GM12878 (cell line): ENCODE data around the gene SIRT3. TPM values are rescaled to one million over a fixed set of nuclear protein-coding genes. Genes with fewer than 3 reads are reported as not detected.

ENCODE experiments used
- ATF2 ChIP-seq: IDR thresholded peaks from 2 replicates; pipeline ENCODE4 v1.6.1; 2012; ENCODE audit warnings: low read length, inconsistent platforms
- BACH1 ChIP-seq: fragments of 450-650 bp; IDR thresholded peaks from 2 replicates; pipeline ENCODE4 v1.6.1; 2017; ENCODE audit warnings: mild to moderate bottlenecking, borderline replicate concordance
- CBFB ChIP-seq: IDR thresholded peaks from 2 replicates; pipeline ENCODE4 v1.6.1; 2016; ENCODE audit warnings: antibody characterized with exemption, low read depth
- CBX5 ChIP-seq: sonication (generic); IDR thresholded peaks from 2 replicates; pipeline ENCODE4 v1.6.1; 2016; ENCODE audit warnings: low read depth, moderate library complexity, mild to moderate bottlenecking, inconsistent platforms
- CEBPB ChIP-seq, 2 experiments: fragments of 150-350 bp in 1 of 2; IDR thresholded peaks; 2 replicates each; pipeline ENCODE4 v1.6.1; 2012 to 2014; ENCODE audit warnings: low read depth in 2 of 2, low read length in 2 of 2, borderline replicate concordance in 1 of 2, inconsistent platforms in 1 of 2
- CHD2 ChIP-seq: IDR thresholded peaks from 2 replicates; pipeline ENCODE4 v1.6.1; 2011; ENCODE audit warnings: low read depth, low read length, improper control_type of control experiment, borderline replicate concordance
- CHD4 ChIP-seq: fragments of 200-600 bp; sonication (generic); IDR thresholded peaks from 2 replicates; pipeline ENCODE4 v1.6.1; 2016; ENCODE audit warnings: mild to moderate bottlenecking
- DPF2 ChIP-seq: fragments of 450-650 bp; IDR thresholded peaks from 2 replicates; pipeline ENCODE4 v1.6.1; 2017; ENCODE audit warnings: mild to moderate bottlenecking
- FOS ChIP-seq: IDR thresholded peaks from 3 replicates; pipeline ENCODE4 v1.6.1; 2011; ENCODE audit warnings: borderline replicate concordance; ENCODE audit not compliant: insufficient read length; ENCODE audit errors: extremely low read depth
- GABPA ChIP-seq: IDR thresholded peaks from 2 replicates; pipeline ENCODE4 v1.6.1; 2014; ENCODE audit warnings: antibody characterized with exemption, low read depth, mild to moderate bottlenecking, inconsistent platforms
- HDAC2 ChIP-seq: fragments of 200-600 bp; sonication (generic); IDR thresholded peaks from 2 replicates; pipeline ENCODE4 v1.6.1; 2017
- HDAC6 ChIP-seq: fragments of 200-600 bp; sonication (generic); IDR thresholded peaks from one replicate; pipeline ENCODE4 v1.8.0; 2017; ENCODE audit warnings: antibody characterized with exemption; ENCODE audit not compliant: unreplicated experiment
- KLF5 ChIP-seq: fragments of 450-650 bp; IDR thresholded peaks from 2 replicates; pipeline ENCODE4 v1.6.1; 2014; ENCODE audit warnings: mild to moderate bottlenecking; ENCODE audit not compliant: partially characterized antibody
- LARP7 ChIP-seq: fragments of 450-650 bp; IDR thresholded peaks from 2 replicates; pipeline ENCODE4 v1.6.1; 2017; ENCODE audit warnings: mild to moderate bottlenecking
- MYB ChIP-seq: fragments of 150-350 bp; IDR thresholded peaks from 2 replicates; pipeline ENCODE4 v1.6.1; 2014; ENCODE audit warnings: mild to moderate bottlenecking, low read depth, low read length, borderline replicate concordance
- PAX5 ChIP-seq: IDR thresholded peaks from 2 replicates; pipeline ENCODE4 v1.6.1; 2011; ENCODE audit warnings: low read depth, low read length, borderline replicate concordance
- RB1 ChIP-seq: fragments of 450-650 bp; formaldehyde crosslinking; IDR thresholded peaks from 2 replicates; pipeline ENCODE4 v1.6.1; 2017; ENCODE audit warnings: mild to moderate bottlenecking, borderline replicate concordance
- SREBF2 ChIP-seq: IDR thresholded peaks from 2 replicates; pipeline ENCODE4 v1.6.1; 2012; ENCODE audit warnings: mild to moderate bottlenecking, low read length
- STAT3 ChIP-seq: IDR thresholded peaks from 2 replicates; pipeline ENCODE4 v1.6.1; 2011; ENCODE audit warnings: low read depth, low read length, improper control_type of control experiment
- SUZ12 ChIP-seq: fragments of 200-600 bp; sonication (generic); IDR thresholded peaks from one replicate; pipeline ENCODE4 v1.6.1; 2018; ENCODE audit warnings: antibody characterized with exemption, mild to moderate bottlenecking; ENCODE audit not compliant: unreplicated experiment
- ZBED1 ChIP-seq: IDR thresholded peaks from 2 replicates; pipeline ENCODE4 v1.6.1; 2016; ENCODE audit warnings: borderline replicate concordance
- ZNF622 ChIP-seq: fragments of 450-650 bp; IDR thresholded peaks from 2 replicates; pipeline ENCODE4 v1.6.1; 2017; ENCODE audit warnings: mild to moderate bottlenecking, inconsistent platforms
- polyA plus RNA-seq, 11 experiments: library from polyadenylated mRNA; depleted of rRNA in 4 of 11; unstranded in 6 of 11; stranded (reverse) in 5 of 11; fragments of >200 nt; fragmentation: Nextera tagmentation in 4 of 11; fragmentation: Illumina TruSeq in 1 of 11; extraction: Ambion mirVana in 4 of 11; extraction: Trizol in 1 of 11; gene quantifications; 1 replicate in 1 of 11; 2 replicates in 10 of 11; pipeline versions ENCODE4 v1.2.1 to v1.2.3, GENCODE V29; 2011 to 2016; ENCODE audit warnings: inconsistent platforms in 2 of 11, missing spikeins in 2 of 11, low read depth in 1 of 11
- total RNA-seq, 4 experiments: library from RNA; depleted of rRNA in 3 of 4; stranded (reverse); fragments of >200 nt in 3 of 4; fragmentation: Illumina TruSeq in 1 of 4; extraction: Trizol in 1 of 4; gene quantifications; 2 replicates each; pipeline versions ENCODE4 v1.2.1 to v1.2.3, GENCODE V29; 2013 to 2021
- TF ChIP-seq, protein P1 (sequence below): IDR thresholded peaks from 2 replicates; pipeline ENCODE4 v1.6.1; 2011; ENCODE audit warnings: borderline replicate concordance, low read depth, mild to moderate bottlenecking, moderate library complexity, low read length; ENCODE audit not compliant: insufficient read depth, poor library complexity, severe bottlenecking
- TF ChIP-seq, protein P2 (sequence below): fragments of 450-650 bp; IDR thresholded peaks from 2 replicates; pipeline ENCODE4 v1.6.1; 2018; ENCODE audit warnings: borderline replicate concordance, mild to moderate bottlenecking; ENCODE audit not compliant: partially characterized antibody
- TF ChIP-seq, protein P3 (sequence below): IDR thresholded peaks from 2 replicates; pipeline ENCODE4 v1.6.1; 2012; ENCODE audit warnings: low read depth, low read length, improper control_type of control experiment

Gene SIRT3
- total and polyA plus RNA-seq, 10 of the 15 experiments (the other 5 are each of a cell fraction or from before 2014, with no cell fraction given) = 0.90 to 23.2 (median 12.6) TPM

DNA sequence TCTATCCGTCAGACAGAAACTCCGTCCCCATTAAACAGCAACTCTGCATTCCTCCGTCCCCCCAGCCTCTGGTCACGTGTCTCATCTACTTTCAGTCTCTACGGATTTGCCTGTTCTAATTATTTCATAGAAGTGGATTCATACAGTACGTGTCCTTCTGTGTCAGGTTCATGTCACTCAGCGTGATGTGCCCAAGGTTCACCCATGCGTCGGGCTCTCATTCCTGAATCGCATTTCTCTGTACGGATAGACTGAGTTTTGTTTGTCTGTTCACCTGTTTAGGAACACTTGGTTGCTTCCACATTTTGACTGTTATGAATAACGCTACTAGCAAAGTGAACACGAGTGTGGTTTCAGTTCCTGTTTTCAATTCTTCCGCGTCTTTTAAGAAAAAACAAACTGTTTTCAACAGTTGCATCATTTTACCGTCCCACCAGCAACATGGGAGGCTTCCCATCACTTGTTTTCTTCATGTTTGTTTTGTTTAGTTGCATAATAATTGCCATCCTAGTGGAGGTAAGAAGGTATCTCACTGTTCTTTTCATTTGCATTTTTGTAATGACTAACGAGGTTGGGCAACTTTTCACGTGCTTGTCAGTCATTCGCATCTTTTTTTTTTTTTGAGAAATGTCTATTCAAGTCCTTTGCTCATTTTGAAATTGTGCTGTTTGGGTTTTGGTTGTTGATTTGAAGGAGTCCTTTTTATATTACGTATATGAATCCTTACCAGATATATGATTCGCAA is 33.2 kb upstream of the SIRT3 start (continued):
- no peak; the same call in 1 of the 2 replicates for TF ChIP-seq RB1
- no peak for TF ChIP-seq SREBF2
- TF ChIP-seq CBX5 = peak; percentile 81; the same call in 1 of the 2 replicates
- no peak for TF ChIP-seq SUZ12
- peak; percentile 75; the same call in 1 of the 2 replicates for TF ChIP-seq ZBED1
- peak; percentile 94; the same call in 1 of the 2 replicates for TF ChIP-seq STAT3
- TF ChIP-seq CBFB = peak; percentile 66
- peak; percentile 93 for TF ChIP-seq BACH1
- TF ChIP-seq LARP7 = no peak
- TF ChIP-seq, protein P1, sequence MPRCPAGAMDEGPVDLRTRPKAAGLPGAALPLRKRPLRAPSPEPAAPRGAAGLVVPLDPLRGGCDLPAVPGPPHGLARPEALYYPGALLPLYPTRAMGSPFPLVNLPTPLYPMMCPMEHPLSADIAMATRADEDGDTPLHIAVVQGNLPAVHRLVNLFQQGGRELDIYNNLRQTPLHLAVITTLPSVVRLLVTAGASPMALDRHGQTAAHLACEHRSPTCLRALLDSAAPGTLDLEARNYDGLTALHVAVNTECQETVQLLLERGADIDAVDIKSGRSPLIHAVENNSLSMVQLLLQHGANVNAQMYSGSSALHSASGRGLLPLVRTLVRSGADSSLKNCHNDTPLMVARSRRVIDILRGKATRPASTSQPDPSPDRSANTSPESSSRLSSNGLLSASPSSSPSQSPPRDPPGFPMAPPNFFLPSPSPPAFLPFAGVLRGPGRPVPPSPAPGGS = no peak
- TF ChIP-seq DPF2 = peak; percentile 99
- TF ChIP-seq, protein P2, sequence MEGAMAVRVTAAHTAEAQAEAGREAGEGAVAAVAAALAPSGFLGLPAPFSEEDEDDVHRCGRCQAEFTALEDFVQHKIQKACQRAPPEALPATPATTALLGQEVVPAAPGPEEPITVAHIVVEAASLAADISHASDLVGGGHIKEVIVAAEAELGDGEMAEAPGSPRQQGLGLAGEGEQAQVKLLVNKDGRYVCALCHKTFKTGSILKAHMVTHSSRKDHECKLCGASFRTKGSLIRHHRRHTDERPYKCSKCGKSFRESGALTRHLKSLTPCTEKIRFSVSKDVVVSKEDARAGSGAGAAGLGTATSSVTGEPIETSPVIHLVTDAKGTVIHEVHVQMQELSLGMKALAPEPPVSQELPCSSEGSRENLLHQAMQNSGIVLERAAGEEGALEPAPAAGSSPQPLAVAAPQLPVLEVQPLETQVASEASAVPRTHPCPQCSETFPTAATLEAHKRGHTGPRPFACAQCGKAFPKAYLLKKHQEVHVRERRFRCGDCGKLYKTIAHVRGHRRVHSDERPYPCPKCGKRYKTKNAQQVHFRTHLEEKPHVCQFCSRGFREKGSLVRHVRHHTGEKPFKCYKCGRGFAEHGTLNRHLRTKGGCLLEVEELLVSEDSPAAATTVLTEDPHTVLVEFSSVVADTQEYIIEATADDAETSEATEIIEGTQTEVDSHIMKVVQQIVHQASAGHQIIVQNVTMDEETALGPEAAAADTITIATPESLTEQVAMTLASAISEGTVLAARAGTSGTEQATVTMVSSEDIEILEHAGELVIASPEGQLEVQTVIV = no peak
- TF ChIP-seq PAX5 = peak; percentile 93
- peak; percentile 81; the same call in 1 of the 2 replicates for TF ChIP-seq CHD2
- peak; percentile 84 for TF ChIP-seq MYB
- TF ChIP-seq, protein P3, sequence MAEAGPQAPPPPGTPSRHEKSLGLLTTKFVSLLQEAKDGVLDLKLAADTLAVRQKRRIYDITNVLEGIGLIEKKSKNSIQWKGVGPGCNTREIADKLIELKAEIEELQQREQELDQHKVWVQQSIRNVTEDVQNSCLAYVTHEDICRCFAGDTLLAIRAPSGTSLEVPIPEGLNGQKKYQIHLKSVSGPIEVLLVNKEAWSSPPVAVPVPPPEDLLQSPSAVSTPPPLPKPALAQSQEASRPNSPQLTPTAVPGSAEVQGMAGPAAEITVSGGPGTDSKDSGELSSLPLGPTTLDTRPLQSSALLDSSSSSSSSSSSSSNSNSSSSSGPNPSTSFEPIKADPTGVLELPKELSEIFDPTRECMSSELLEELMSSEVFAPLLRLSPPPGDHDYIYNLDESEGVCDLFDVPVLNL = no peak
- peak; percentile 54 for TF ChIP-seq HDAC6
- TF ChIP-seq GABPA = peak; percentile 59; the same call in 1 of the 2 replicates
- TF ChIP-seq HDAC2 = no peak
- peak; percentile 85 to 96; a peak in 3 of 4 replicates for TF ChIP-seq CEBPB (IDR thresholded peaks at IDR 0.05; ENCODE audit: borderline replicate concordance in 1 of 2, low read depth in 2 of 2, low read length in 2 of 2)
- TF ChIP-seq CHD4 = 0 out of 2 replicates have a peak, but pooled peaks have one; percentile 19
- TF ChIP-seq ATF2 = peak; percentile 93
- no peak for TF ChIP-seq FOS
- TF ChIP-seq ZNF622 = no peak
- TF ChIP-seq KLF5 = peak; percentile 91
